Inflammatory macrophage treated with lipopolysaccharide for 4 hours (primary cell): ENCODE data around the gene NHERF2.

Experiments
- DNase-seq: peaks from one replicate; pipeline ENCODE4 v3.0.0-alpha.2; 2020

The NHERF2 gene

GRCh38 chr16:2042986-2043666, 16.4 kb downstream of the NHERF2 start:
- peak; percentile 52 for DNase-seq

- DNase-seq, result peak; percentile 82
These were observed 17.2 kb downstream of the NHERF2 start for GRCh38 chr16:2043667-2044451.

- no peak for DNase-seq
These were observed 17.8 kb downstream of the NHERF2 start for GRCh38 chr16:2044541-2044940.

- DNase-seq, result no peak
These were observed 19.5 kb downstream of the NHERF2 start for GRCh38 chr16:2045965-2046892.

GRCh38 chr16:2046893-2047329, 20.2 kb downstream of the NHERF2 start:
- DNase-seq, result no peak

GRCh38 chr16:2047330-2048115, 20.8 kb downstream of the NHERF2 start, which contains the start of the genes NTHL1 and TSC2:
TSS of gene NTHL1 (minus strand) at chr16:2047834. CDS start at chr16:2047823, 11 bp downstream.
TSS of gene TSC2 (plus strand) at chr16:2047985. CDS start at chr16:2048616, 631 bp downstream.
- DNase-seq, result peak; percentile 96

- no peak for DNase-seq
These were observed 21.4 kb downstream of the NHERF2 start for GRCh38 chr16:2048116-2048543.

- no peak for DNase-seq
These were observed 26.5 kb downstream of the NHERF2 start for GRCh38 chr16:2053211-2053610.

GRCh38 chr16:2053897-2054296, 27.2 kb downstream of the NHERF2 start:
- DNase-seq, result no peak

GRCh38 chr16:2054543-2055245, 28.0 kb downstream of the NHERF2 start:
- no peak for DNase-seq

- DNase-seq, result no peak
These were observed 29.4 kb downstream of the NHERF2 start for GRCh38 chr16:2056077-2056476.

GRCh38 chr16:2056681-2057407, 30.1 kb downstream of the NHERF2 start:
- no peak for DNase-seq

- DNase-seq, result no peak
These were observed 30.7 kb downstream of the NHERF2 start for GRCh38 chr16:2057438-2057837.

- DNase-seq, result no peak
These were observed 31.7 kb downstream of the NHERF2 start for GRCh38 chr16:2058420-2058819.

- no peak for DNase-seq
These were observed 32.2 kb downstream of the NHERF2 start for GRCh38 chr16:2058872-2059271.

- DNase-seq, result no peak
These were observed 33.6 kb downstream of the NHERF2 start for GRCh38 chr16:2060346-2060745.

GRCh38 chr16:2061023-2061422, 34.3 kb downstream of the NHERF2 start:
- no peak for DNase-seq

- no peak for DNase-seq
These were observed 34.8 kb downstream of the NHERF2 start for GRCh38 chr16:2061526-2061925.

- no peak for DNase-seq
These were observed 36.1 kb downstream of the NHERF2 start for GRCh38 chr16:2062801-2063200.

GRCh38 chr16:2063861-2064260, 37.2 kb downstream of the NHERF2 start:
- no peak for DNase-seq
